Measurements from ENCODE around the gene CENPN.

Gene CENPN

GRCh38 chr16:81014672-81015071 lies 7.7 kb downstream of the CENPN start:
- Mint-ChIP-seq H3K36me3 (ENCODE audit: insufficient read depth) (peaks cover 3% of the 10 kb centered on the region), H3K27ac (peak overlapping the region; percentile 1 to 52), H3K27me3 (no peaks in the 10 kb centered on the region), H3K4me1 (ENCODE audit: low read depth in 2 of 2) (peaks cover 0 to 3% of the 10 kb centered on the region in 2 donors), H3K4me3 (no peak overlapping the region), H3K9me3 (no peaks in the 10 kb centered on the region)
- ATAC-seq (replicated peaks) (no peak), DNase-seq (no peak)

GRCh38 chr16:81018496-81018895 lies 11.5 kb downstream of the CENPN start:
- no peak overlapping the region for H3K4me3 Mint-ChIP-seq
- no peak for ATAC-seq (replicated peaks)
- no peaks in the 10 kb centered on the region for H3K27me3 Mint-ChIP-seq

GRCh38 chr16:81026429-81026828 lies 19.4 kb downstream of the CENPN start:
- Mint-ChIP-seq H3K4me3 (no peak overlapping the region), H3K36me3 (ENCODE audit: insufficient read depth) (peaks cover 9% of the 10 kb centered on the region), H3K27me3 (no peaks in the 10 kb centered on the region), H3K4me1 (ENCODE audit: low read depth in 2 of 2) (no peaks in the 10 kb centered on the region), H3K9me3 (no peaks in the 10 kb centered on the region), H3K27ac (no peak overlapping the region)
- DNase-seq (no peak), ATAC-seq (replicated peaks) (no peak)

More at GRCh38 chr16:81018496-81018895, 11.5 kb downstream of the CENPN start:
- no peak for DNase-seq
- Mint-ChIP-seq H3K9me3 (no peaks in the 10 kb centered on the region), H3K4me1 (ENCODE audit: low read depth in 2 of 2) (peaks cover 0 to 3% of the 10 kb centered on the region in 2 donors), H3K36me3 (ENCODE audit: insufficient read depth) (peaks cover 13% of the 10 kb centered on the region), H3K27ac (no peak overlapping the region)

- H3K9me3 Mint-ChIP-seq, result no peaks in the 10 kb centered on the region
- no peak overlapping the region for H3K4me3 Mint-ChIP-seq
- DNase-seq (no peak), ATAC-seq (replicated peaks) (no peak)
- H3K36me3 Mint-ChIP-seq (ENCODE audit: insufficient read depth), result no peaks in the 10 kb centered on the region
- no peaks in the 10 kb centered on the region for H3K4me1 Mint-ChIP-seq (ENCODE audit: low read depth in 2 of 2)
- H3K27ac Mint-ChIP-seq, result no peak overlapping the region
- H3K27me3 Mint-ChIP-seq, result no peaks in the 10 kb centered on the region
Measured at GRCh38 chr16:81029930-81030604, 23.1 kb downstream of the CENPN start.

GRCh38 chr16:81035398-81035974 lies 28.5 kb downstream of the CENPN start, which contains the start of gene ATMIN:
TSS of gene ATMIN (plus strand) at chr16:81035842. CDS start at chr16:81035871, 29 bp downstream.
- Mint-ChIP-seq H3K4me1 (ENCODE audit: low read depth in 2 of 2) (peaks cover 21 to 22% of the 10 kb centered on the region in 2 donors), H3K36me3 (ENCODE audit: insufficient read depth) (peaks cover 3% of the 10 kb centered on the region), H3K4me3 (peak within 1 kb of the TSS; percentile 78 to 80), H3K9me3 (no peaks in the 10 kb centered on the region), H3K27ac (peak within 1 kb of the TSS in 1 of 2 donors; percentile 59), H3K27me3 (no peaks in the 10 kb centered on the region)
- DNase-seq (peak; percentile 83 to 90 (median 84)), ATAC-seq (replicated peaks) (peak; percentile 95)

GRCh38 chr16:81035975-81036750 lies 29.1 kb downstream of the CENPN start:
- H3K9me3 Mint-ChIP-seq, result no peaks in the 10 kb centered on the region
- peak overlapping the region; percentile 78 to 80 for H3K4me3 Mint-ChIP-seq
- peak; percentile 67 for ATAC-seq (replicated peaks)
- DNase-seq, result peak in 2 of 3 experiments; percentile 35 to 38
- H3K4me1 Mint-ChIP-seq (ENCODE audit: low read depth in 2 of 2), result peaks cover 22 to 23% of the 10 kb centered on the region in 2 donors
- H3K27me3 Mint-ChIP-seq, result no peaks in the 10 kb centered on the region
- H3K27ac Mint-ChIP-seq, result peak overlapping the region in 1 of 2 donors; percentile 59
- peaks cover 4% of the 10 kb centered on the region for H3K36me3 Mint-ChIP-seq (ENCODE audit: insufficient read depth)

- ATAC-seq (replicated peaks) (no peak), DNase-seq (no peak)
- Mint-ChIP-seq H3K36me3 (ENCODE audit: insufficient read depth) (peaks cover 11% of the 10 kb centered on the region), H3K27ac (peak overlapping the region in 1 of 2 donors; percentile 59), H3K4me1 (ENCODE audit: low read depth in 2 of 2) (peaks cover 22 to 23% of the 10 kb centered on the region in 2 donors), H3K4me3 (peak overlapping the region; percentile 78 to 80), H3K9me3 (no peaks in the 10 kb centered on the region), H3K27me3 (no peaks in the 10 kb centered on the region)
Measured at GRCh38 chr16:81036751-81037350, 29.8 kb downstream of the CENPN start.

GRCh38 chr16:81040131-81040530 lies 33.1 kb downstream of the CENPN start:
- peaks cover 36% of the 10 kb centered on the region for H3K36me3 Mint-ChIP-seq (ENCODE audit: insufficient read depth)
- no peak overlapping the region for H3K4me3 Mint-ChIP-seq
- peaks cover 22 to 23% of the 10 kb centered on the region in 2 donors for H3K4me1 Mint-ChIP-seq (ENCODE audit: low read depth in 2 of 2)
- no peak for ATAC-seq (replicated peaks)
- no peak for DNase-seq
- no peak overlapping the region for H3K27ac Mint-ChIP-seq
- H3K27me3 Mint-ChIP-seq, result no peaks in the 10 kb centered on the region
- no peaks in the 10 kb centered on the region for H3K9me3 Mint-ChIP-seq

- no peak overlapping the region for H3K4me3 Mint-ChIP-seq
- H3K36me3 Mint-ChIP-seq (ENCODE audit: insufficient read depth), result peaks cover 41% of the 10 kb centered on the region
- H3K9me3 Mint-ChIP-seq, result no peaks in the 10 kb centered on the region
- no peak for ATAC-seq (replicated peaks)
- no peaks in the 10 kb centered on the region for H3K27me3 Mint-ChIP-seq
- no peak for DNase-seq
- no peak overlapping the region for H3K27ac Mint-ChIP-seq
- peaks cover 22 to 23% of the 10 kb centered on the region in 2 donors for H3K4me1 Mint-ChIP-seq (ENCODE audit: low read depth in 2 of 2)
Measured at GRCh38 chr16:81040842-81041241, 33.8 kb downstream of the CENPN start.

GRCh38 chr16:81041696-81042095 lies 34.7 kb downstream of the CENPN start:
- no peaks in the 10 kb centered on the region for H3K27me3 Mint-ChIP-seq
- peaks cover 19 to 20% of the 10 kb centered on the region in 2 donors for H3K4me1 Mint-ChIP-seq (ENCODE audit: low read depth in 2 of 2)
- H3K36me3 Mint-ChIP-seq (ENCODE audit: insufficient read depth), result peaks cover 41% of the 10 kb centered on the region
- H3K9me3 Mint-ChIP-seq, result no peaks in the 10 kb centered on the region
- H3K4me3 Mint-ChIP-seq, result no peak overlapping the region
- DNase-seq (no peak), ATAC-seq (replicated peaks) (no peak)
- no peak overlapping the region for H3K27ac Mint-ChIP-seq

- no peak overlapping the region for H3K4me3 Mint-ChIP-seq
- no peak overlapping the region for H3K27ac Mint-ChIP-seq
- peaks cover 41% of the 10 kb centered on the region for H3K36me3 Mint-ChIP-seq (ENCODE audit: insufficient read depth)
Measured at GRCh38 chr16:81042821-81043220, 35.8 kb downstream of the CENPN start.

GRCh38 chr16:81053761-81054160 lies 46.7 kb downstream of the CENPN start:
- H3K36me3 Mint-ChIP-seq (ENCODE audit: insufficient read depth), result peaks cover 2% of the 10 kb centered on the region
- ATAC-seq (replicated peaks), result no peak

More at GRCh38 chr16:81042821-81043220, 35.8 kb downstream of the CENPN start:
- Mint-ChIP-seq H3K4me1 (ENCODE audit: low read depth in 2 of 2) (peaks cover 8 to 12% of the 10 kb centered on the region in 2 donors), H3K27me3 (no peaks in the 10 kb centered on the region), H3K9me3 (no peaks in the 10 kb centered on the region)
- ATAC-seq (replicated peaks) (no peak), DNase-seq (no peak)

More at GRCh38 chr16:81053761-81054160, 46.7 kb downstream of the CENPN start:
- Mint-ChIP-seq H3K4me3 (no peak overlapping the region), H3K27ac (no peak overlapping the region), H3K9me3 (peaks cover 4 to 14% of the 10 kb centered on the region in 2 donors), H3K4me1 (ENCODE audit: low read depth in 2 of 2) (no peaks in the 10 kb centered on the region), H3K27me3 (peaks cover 0 to 5% of the 10 kb centered on the region in 2 donors)
- DNase-seq, result no peak

All from effector memory CD8-positive, alpha-beta T cell (primary cell).